ENCODE results near the gene NTF4. TPM values are rescaled to one million over a fixed set of nuclear protein-coding genes. Genes with fewer than 3 reads are reported as not detected.
"Not testable (repeated sequence)": the region's sequence is repeated elsewhere in the genome, so short reads cannot be mapped to it uniquely, and the experiment has no call there.

Gene NTF4
- polyA plus RNA-seq, 1 experiment: not detected

DNA sequence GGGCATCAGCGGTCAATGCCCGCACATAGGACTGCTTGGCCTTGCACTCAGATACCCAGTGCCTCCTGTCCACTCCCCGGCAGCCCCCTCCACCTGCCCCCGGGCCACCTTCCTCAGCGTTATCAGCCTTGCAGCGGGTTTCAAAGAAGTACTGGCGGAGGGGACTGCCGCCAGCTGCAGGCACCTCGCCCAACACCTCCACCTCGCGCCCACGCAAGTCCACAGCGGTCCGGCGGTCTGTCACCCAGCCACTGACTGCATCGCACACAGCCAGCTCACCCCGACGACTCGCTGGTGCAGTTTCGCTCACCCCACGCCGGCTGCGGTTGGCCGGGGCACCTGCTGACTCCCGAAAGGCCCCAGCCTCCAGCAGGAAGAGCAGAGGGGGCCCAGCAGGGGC lies 3.2 kb downstream of the NTF4 start:
- Histone ChIP-seq H3K4me3 (ENCODE audit: low read depth, low read length) (no peak overlapping the region), H3K36me3 (ENCODE audit: control insufficient read depth, insufficient read depth, low read length) (no peaks in the 10 kb centered on the region), H3K27me3 (ENCODE audit: control insufficient read depth, insufficient read depth, low read length) (peaks cover 14% of the 10 kb centered on the region)
- CTCF ChIA-PET: interaction anchor here (1.7 kb wide), 1 partner anchor 37 kb away, joined by 5 read pairs; no protein-coding TSS in a partner anchor
- no peak for DNase-seq (ENCODE audit: low read depth)
- TF ChIP-seq, protein P1, sequence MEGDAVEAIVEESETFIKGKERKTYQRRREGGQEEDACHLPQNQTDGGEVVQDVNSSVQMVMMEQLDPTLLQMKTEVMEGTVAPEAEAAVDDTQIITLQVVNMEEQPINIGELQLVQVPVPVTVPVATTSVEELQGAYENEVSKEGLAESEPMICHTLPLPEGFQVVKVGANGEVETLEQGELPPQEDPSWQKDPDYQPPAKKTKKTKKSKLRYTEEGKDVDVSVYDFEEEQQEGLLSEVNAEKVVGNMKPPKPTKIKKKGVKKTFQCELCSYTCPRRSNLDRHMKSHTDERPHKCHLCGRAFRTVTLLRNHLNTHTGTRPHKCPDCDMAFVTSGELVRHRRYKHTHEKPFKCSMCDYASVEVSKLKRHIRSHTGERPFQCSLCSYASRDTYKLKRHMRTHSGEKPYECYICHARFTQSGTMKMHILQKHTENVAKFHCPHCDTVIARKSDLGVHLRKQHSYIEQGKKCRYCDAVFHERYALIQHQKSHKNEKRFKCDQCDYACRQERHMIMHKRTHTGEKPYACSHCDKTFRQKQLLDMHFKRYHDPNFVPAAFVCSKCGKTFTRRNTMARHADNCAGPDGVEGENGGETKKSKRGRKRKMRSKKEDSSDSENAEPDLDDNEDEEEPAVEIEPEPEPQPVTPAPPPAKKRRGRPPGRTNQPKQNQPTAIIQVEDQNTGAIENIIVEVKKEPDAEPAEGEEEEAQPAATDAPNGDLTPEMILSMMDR (IDR thresholded peaks at IDR 0.05; ENCODE audit: insufficient read depth, low read depth, low read length): no peak
- POLR2A ChIA-PET: no interaction called here

- TF ChIP-seq, protein P1 (IDR thresholded peaks at IDR 0.05; ENCODE audit: insufficient read depth, low read depth, low read length): no peak
- Histone ChIP-seq H3K27me3 (ENCODE audit: control insufficient read depth, insufficient read depth, low read length) (peaks cover 10% of the 10 kb centered on the region), H3K4me3 (ENCODE audit: low read depth, low read length) (no peak overlapping the region), H3K36me3 (ENCODE audit: control insufficient read depth, insufficient read depth, low read length) (no peaks in the 10 kb centered on the region)
- POLR2A ChIA-PET: no interaction called here
- CTCF ChIA-PET: interaction anchor here (1.7 to 3.5 kb wide), 2 partner anchors 38 to 61 kb away, joined by 5 to 14 read pairs; no protein-coding TSS in a partner anchor
- no peak for DNase-seq (ENCODE audit: low read depth)
Measured at GRCh38 chr19:49061000-49061399, 3.6 kb downstream of the NTF4 start.

GRCh38 chr19:49059053-49059452 lies 5.6 kb downstream of the NTF4 start:
- no peak overlapping the region for H3K4me3 ChIP-seq (ENCODE audit: low read depth, low read length)
- CTCF ChIA-PET: interaction anchor here (0.8 to 3.5 kb wide), 4 partner anchors 16 to 67 kb away, joined by 3 to 14 read pairs (median 6); no protein-coding TSS in a partner anchor
- H3K36me3 ChIP-seq (ENCODE audit: control insufficient read depth, insufficient read depth, low read length): no peaks in the 10 kb centered on the region
- POLR2A ChIA-PET: no interaction called here
- H3K27me3 ChIP-seq (ENCODE audit: control insufficient read depth, insufficient read depth, low read length): peaks cover 1% of the 10 kb centered on the region; the same call in 1 of the 2 replicates
- DNase-seq (ENCODE audit: low read depth): no peak
- TF ChIP-seq, protein P1 (IDR thresholded peaks at IDR 0.05; ENCODE audit: insufficient read depth, low read depth, low read length): no peak

GRCh38 chr19:49058562-49058961 lies 6.1 kb downstream of the NTF4 start:
- ChIA-PET CTCF (interaction anchor here (0.7 to 3.5 kb wide), 3 partner anchors 17 to 59 kb away, joined by 3 to 14 read pairs (median 7); no protein-coding TSS in a partner anchor), POLR2A (no interaction called here)
- no peak for DNase-seq (ENCODE audit: low read depth)
- Histone ChIP-seq H3K36me3 (ENCODE audit: control insufficient read depth, insufficient read depth, low read length) (no peaks in the 10 kb centered on the region), H3K27me3 (ENCODE audit: control insufficient read depth, insufficient read depth, low read length) (no peaks in the 10 kb centered on the region), H3K4me3 (ENCODE audit: low read depth, low read length) (no peak overlapping the region)
- TF ChIP-seq, protein P1 (IDR thresholded peaks at IDR 0.05; ENCODE audit: insufficient read depth, low read depth, low read length): no peak

DNA sequence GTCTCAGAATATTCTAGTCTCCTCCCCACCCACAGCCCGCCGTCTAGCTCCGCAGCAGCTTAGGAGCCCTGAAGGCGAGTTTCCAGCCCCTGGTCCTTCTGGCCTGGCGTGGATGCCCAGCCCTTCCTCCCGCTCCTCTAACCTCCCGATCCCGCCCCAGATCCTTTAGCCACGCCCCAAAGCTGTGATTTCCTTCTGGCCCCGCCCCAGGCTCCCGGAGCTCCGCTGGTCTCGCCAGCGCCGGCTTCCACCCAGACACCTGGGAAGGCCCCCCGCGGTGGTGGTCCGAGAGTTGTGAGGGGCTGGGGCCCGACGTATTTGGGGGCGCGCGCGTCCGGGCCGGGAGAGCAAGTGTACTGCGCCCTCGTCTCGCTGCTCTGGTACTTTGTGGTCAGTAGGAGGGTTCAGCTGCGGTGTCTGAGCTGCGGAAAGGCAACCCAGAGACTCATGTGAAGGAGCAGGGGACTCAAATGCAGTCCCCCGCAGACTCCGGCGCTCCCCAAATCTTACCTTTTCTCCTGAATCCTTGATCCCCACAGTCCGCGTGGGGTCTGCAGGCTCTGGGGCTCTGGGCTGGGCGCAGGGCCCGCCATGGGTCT lies 6.9 kb downstream of the NTF4 start, which contains the start of gene CGB7:
CGB7 (minus strand) TSS at position 114 of the 599 bp plus-strand sequence. CDS start 2,374 bp downstream, outside the sequence.
- H3K27me3 ChIP-seq (ENCODE audit: control insufficient read depth, insufficient read depth, low read length): no peaks in the 10 kb centered on the region
- H3K36me3 ChIP-seq (ENCODE audit: control insufficient read depth, insufficient read depth, low read length): no peaks in the 10 kb centered on the region
- DNase-seq (ENCODE audit: low read depth): no peak
- peak within 1 kb of the TSS; percentile 40 for H3K4me3 ChIP-seq (ENCODE audit: low read depth, low read length)
- ChIA-PET CTCF (interaction anchor here (0.7 to 3.5 kb wide), 4 partner anchors 17 to 58 kb away, joined by 3 to 14 read pairs (median 5); no protein-coding TSS in a partner anchor), POLR2A (interaction anchor here (1.6 kb wide), 1 partner anchor 64 kb away, joined by 4 read pairs; the partner anchor contains the start of genes GYS1 and RUVBL2)
- TF ChIP-seq, protein P1 (IDR thresholded peaks at IDR 0.05; ENCODE audit: insufficient read depth, low read depth, low read length): no peak

DNA sequence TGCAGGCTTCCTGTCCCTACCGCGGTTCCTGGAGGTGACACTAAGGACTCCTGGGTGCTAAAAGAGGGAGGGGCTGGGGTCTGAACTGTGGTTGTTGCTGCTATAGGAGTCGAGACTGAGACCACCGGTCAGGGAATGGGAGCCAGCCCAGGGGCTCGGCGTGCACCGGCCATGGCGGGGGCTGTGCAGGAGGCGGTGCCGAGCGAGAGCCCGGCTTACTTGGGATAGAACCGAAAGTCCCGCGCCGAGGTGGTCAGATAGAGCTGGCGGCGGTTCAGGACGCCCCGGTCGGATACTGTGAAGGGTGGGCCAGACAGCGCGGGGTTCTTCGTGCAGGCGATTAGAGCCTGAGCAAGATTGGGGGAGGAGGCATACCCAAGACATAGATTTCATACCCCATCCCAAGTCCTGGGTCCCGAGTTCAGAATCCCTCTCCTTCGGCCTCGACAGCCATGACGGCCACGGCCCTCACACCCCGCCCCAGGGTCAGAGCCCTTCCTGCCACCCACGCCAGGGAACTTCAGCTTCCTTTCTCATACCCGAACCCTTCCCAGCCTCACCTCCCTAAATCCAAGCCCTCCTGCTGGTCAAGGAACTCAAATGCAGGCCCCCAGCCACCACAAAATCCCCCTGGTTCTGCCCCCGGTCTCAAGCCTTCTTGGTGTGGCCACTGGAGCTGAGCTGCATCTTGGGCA lies 7.6 kb downstream of the NTF4 start:
- ChIA-PET CTCF (interaction anchor here (0.9 to 1.3 kb wide), 3 partner anchors 14 to 72 kb away, joined by 3 read pairs; partner anchors contain the start of gene LIN7B), POLR2A (interaction anchor here (1.6 kb wide), 1 partner anchor 64 kb away, joined by 4 read pairs; the partner anchor contains the start of genes GYS1 and RUVBL2)
- H3K27me3 ChIP-seq (ENCODE audit: control insufficient read depth, insufficient read depth, low read length); H3K36me3 ChIP-seq (ENCODE audit: control insufficient read depth, insufficient read depth, low read length); DNase-seq (ENCODE audit: low read depth): not testable (repeated sequence)
- H3K4me3 ChIP-seq (ENCODE audit: low read depth, low read length): peak overlapping the region; percentile 40

Data from BJ (cell line).